Keratinocyte (primary cell): ENCODE measurements around the gene FAM227A. TPM values are rescaled to one million over a fixed set of nuclear protein-coding genes. Genes with fewer than 3 reads are reported as not detected.

Source experiments
- DNase-seq: peaks from one replicate; pipeline ENCODE4 v3.0.0-alpha.2; 2011; ENCODE audit warnings: low read depth, missing footprints, low spot score
- FAIRE-seq: peaks from 2 replicates; lab custom pipeline; 2011; peaks lifted over from hg19 to GRCh38; lab: Jason Lieb, UNC
- H2AFZ ChIP-seq: 2 replicates; pipeline ENCODE4 v1.6.0; 2012; ENCODE audit warnings: low read length, control low read depth, inconsistent platforms; ENCODE audit not compliant: control insufficient read depth
- H3K27ac ChIP-seq: 2 replicates; pipeline ENCODE4 v1.5.1; 2011; ENCODE audit warnings: low read length; ENCODE audit not compliant: control insufficient read depth, insufficient read depth
- H3K27me3 ChIP-seq: 3 replicates; pipeline ENCODE4 v1.6.0; 2011; ENCODE audit warnings: low read length; ENCODE audit not compliant: control insufficient read depth, insufficient read depth; ENCODE audit errors: extremely low read depth
- H3K36me3 ChIP-seq, 2 experiments: 2 replicates in 1 of 2; 3 replicates in 1 of 2; pipeline ENCODE4 v1.5.1; 2011; ENCODE audit warnings: low read length in 2 of 2, mild to moderate bottlenecking in 1 of 2; ENCODE audit not compliant: control insufficient read depth in 2 of 2, insufficient read depth in 2 of 2; ENCODE audit errors: extremely low read depth in 1 of 2
- H3K4me1 ChIP-seq: 3 replicates; pipeline ENCODE4 v1.5.1; 2011; ENCODE audit warnings: low read length; ENCODE audit not compliant: control insufficient read depth, insufficient read depth; ENCODE audit errors: extremely low read depth
- H3K4me2 ChIP-seq: 3 replicates; pipeline ENCODE4 v1.6.0; 2011; ENCODE audit warnings: low read depth, low read length; ENCODE audit not compliant: control insufficient read depth, insufficient read depth; ENCODE audit errors: extremely low read depth
- H3K4me3 ChIP-seq, 3 experiments: fragments of 200-600 bp in 1 of 3; sonication (generic) in 1 of 3; 2 replicates in 2 of 3; 3 replicates in 1 of 3; pipeline ENCODE4 v1.5.1; 2011 to 2016; ENCODE audit warnings: low read length in 3 of 3, mild to moderate bottlenecking in 3 of 3, control low read depth in 2 of 3, inconsistent platforms in 1 of 3, low read depth in 1 of 3, mixed read lengths in 1 of 3, mixed run types in 1 of 3, moderate library complexity in 1 of 3; ENCODE audit not compliant: control insufficient read depth in 2 of 3, insufficient read depth in 2 of 3; ENCODE audit errors: extremely low read depth in 1 of 3
- H3K79me2 ChIP-seq: 2 replicates; pipeline ENCODE4 v1.6.0; 2012; ENCODE audit warnings: low read length; ENCODE audit not compliant: control insufficient read depth, insufficient read depth
- H3K9ac ChIP-seq: 3 replicates; pipeline ENCODE4 v1.6.0; 2011; ENCODE audit warnings: low read length; ENCODE audit not compliant: control insufficient read depth, insufficient read depth; ENCODE audit errors: extremely low read depth
- H3K9me1 ChIP-seq: 3 replicates; pipeline ENCODE4 v1.6.0; 2011; ENCODE audit warnings: low read length; ENCODE audit not compliant: control insufficient read depth, insufficient read depth; ENCODE audit errors: extremely low read depth
- H3K9me3 ChIP-seq: 2 replicates; pipeline ENCODE4 v1.5.1; 2012; ENCODE audit warnings: low read depth, low read length; ENCODE audit not compliant: control insufficient read depth
- H4K20me1 ChIP-seq: 3 replicates; pipeline ENCODE4 v1.6.0; 2011; ENCODE audit warnings: low read length; ENCODE audit not compliant: control insufficient read depth, insufficient read depth; ENCODE audit errors: extremely low read depth
- EZH2 ChIP-seq: IDR thresholded peaks from one replicate; pipeline ENCODE4 v1.6.1; 2012; ENCODE audit warnings: inconsistent platforms, mild to moderate bottlenecking, low read length, moderate library complexity
- dilution Hi-C: fragments of 300-500 bp; cut with MboI; formaldehyde crosslinking; loops from one replicate; pipeline ENCODE4 v1.7.0; 2020; ENCODE audit warnings: low sequenced_read_pairs; ENCODE audit not compliant: extremely low pct_ligation_motif_present
- polyA plus RNA-seq, 5 experiments: library from polyadenylated mRNA; depleted of rRNA in 3 of 5; stranded (reverse) in 3 of 5; stranded (forward) in 1 of 5; unstranded in 1 of 5; fragments of >200 nt; gene quantifications; 1 replicate in 1 of 5; 2 replicates in 3 of 5; 3 replicates in 1 of 5; pipeline versions ENCODE4 v1.2.1 to v1.2.3, GENCODE V29; 2011 to 2012; ENCODE audit warnings: missing spikeins in 2 of 5, low read depth in 1 of 5, low replicate concordance in 1 of 5
- TF ChIP-seq, protein P1 (sequence below), 3 experiments: IDR thresholded peaks in 1 of 3; conservative IDR thresholded peaks in 1 of 3; optimal IDR thresholded peaks in 1 of 3; 2 replicates in 2 of 3; 3 replicates in 1 of 3; pipeline versions ENCODE3 to v1.5.1; 2011; ENCODE audit warnings: low read length in 3 of 3, mild to moderate bottlenecking in 3 of 3, moderate library complexity in 2 of 3, control low read depth in 1 of 3, inconsistent platforms in 1 of 3; ENCODE audit not compliant: insufficient read depth in 2 of 3; ENCODE audit errors: extremely low read depth in 1 of 3

FAM227A gene
- polyA plus RNA-seq, 1 donor (not counting 4 experiments of a cell fraction or from before 2014, with no cell fraction given), result 1.1 TPM

- Histone ChIP-seq H2AFZ (no peak overlapping the region), H3K4me3 (no peak overlapping the region), H4K20me1 (no peaks in the 10 kb centered on the region), H3K4me2 (no peak overlapping the region), H3K9ac (no peak overlapping the region), H3K9me1 (no peaks in the 10 kb centered on the region), H3K79me2 (no peaks in the 10 kb centered on the region), H3K27me3 (no peaks in the 10 kb centered on the region), H3K27ac (no peak overlapping the region), H3K36me3 (no peaks in the 10 kb centered on the region), H3K4me1 (no peaks in the 10 kb centered on the region), H3K9me3 (no peaks in the 10 kb centered on the region)
- FAIRE-seq, result no peak
- no peak for TF ChIP-seq EZH2
- TF ChIP-seq, protein P1, sequence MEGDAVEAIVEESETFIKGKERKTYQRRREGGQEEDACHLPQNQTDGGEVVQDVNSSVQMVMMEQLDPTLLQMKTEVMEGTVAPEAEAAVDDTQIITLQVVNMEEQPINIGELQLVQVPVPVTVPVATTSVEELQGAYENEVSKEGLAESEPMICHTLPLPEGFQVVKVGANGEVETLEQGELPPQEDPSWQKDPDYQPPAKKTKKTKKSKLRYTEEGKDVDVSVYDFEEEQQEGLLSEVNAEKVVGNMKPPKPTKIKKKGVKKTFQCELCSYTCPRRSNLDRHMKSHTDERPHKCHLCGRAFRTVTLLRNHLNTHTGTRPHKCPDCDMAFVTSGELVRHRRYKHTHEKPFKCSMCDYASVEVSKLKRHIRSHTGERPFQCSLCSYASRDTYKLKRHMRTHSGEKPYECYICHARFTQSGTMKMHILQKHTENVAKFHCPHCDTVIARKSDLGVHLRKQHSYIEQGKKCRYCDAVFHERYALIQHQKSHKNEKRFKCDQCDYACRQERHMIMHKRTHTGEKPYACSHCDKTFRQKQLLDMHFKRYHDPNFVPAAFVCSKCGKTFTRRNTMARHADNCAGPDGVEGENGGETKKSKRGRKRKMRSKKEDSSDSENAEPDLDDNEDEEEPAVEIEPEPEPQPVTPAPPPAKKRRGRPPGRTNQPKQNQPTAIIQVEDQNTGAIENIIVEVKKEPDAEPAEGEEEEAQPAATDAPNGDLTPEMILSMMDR (optimal IDR thresholded peaks at IDR 0.05 in 1 of 3, IDR thresholded peaks at IDR 0.05 in 1 of 3, conservative IDR thresholded peaks at IDR 0.05 in 1 of 3; ENCODE audit: extremely low read depth in 1 of 3, insufficient read depth in 2 of 3, low read length in 3 of 3), result no peak
- no peak for DNase-seq
- dilution Hi-C loops, result no loop called here
Measured at GRCh38 chr22:38531251-38531938, 124.8 kb downstream of the FAM227A start.

Other genes starting within 250 kb of the FAM227A start
- not detected in 3 replicates for gene KCNJ4, start 201.2 kb downstream of the FAM227A start, polyA plus RNA-seq
- gene KDELR3, start 188.3 kb downstream of the FAM227A start, polyA plus RNA-seq, result 8.3 to 11.9 TPM (median 10.1 TPM) in 3 replicates
- 237 to 276 TPM (median 270 TPM) in 3 replicates for gene DDX17, start 150.1 kb downstream of the FAM227A start, polyA plus RNA-seq
- gene DMC1, start 86.2 kb downstream of the FAM227A start, polyA plus RNA-seq, result 0.26 to 0.30 TPM in 2 of 3 replicates, not detected in the other
- gene CBY1, start 246 bp upstream of the FAM227A start, polyA plus RNA-seq, result 39.5 to 45.0 TPM (median 40.3 TPM) in 3 replicates
- 45.3 to 85.6 TPM (median 81.8 TPM) in 3 replicates for gene TOMM22, start 25.6 kb upstream of the FAM227A start, polyA plus RNA-seq
- gene JOSD1, start 44.6 kb upstream of the FAM227A start, polyA plus RNA-seq, result 23.8 to 40.7 TPM (median 32.6 TPM) in 3 replicates
- gene GTPBP1, start 49.6 kb upstream of the FAM227A start, polyA plus RNA-seq, result 9.7 to 19.8 TPM (median 16.3 TPM) in 3 replicates
- gene SUN2, start 99.6 kb upstream of the FAM227A start, polyA plus RNA-seq, result 15.9 to 23.2 TPM (median 21.9 TPM) in 3 replicates
- 11.4 to 17.4 TPM (median 14.9 TPM) in 3 replicates for gene DNAL4, start 137.8 kb upstream of the FAM227A start, polyA plus RNA-seq
- 0.03 to 0.14 TPM (median 0.09 TPM) in 3 replicates for gene NPTXR, start 187.6 kb upstream of the FAM227A start, polyA plus RNA-seq
- gene CBX6, start 215.8 kb upstream of the FAM227A start, polyA plus RNA-seq, result 4.1 to 9.5 TPM (median 4.4 TPM) in 3 replicates